Gastroesophageal sphincter (tissue), 3 donors: Measurements from ENCODE around the gene PRAC2.

Source experiments
- CTCF ChIP-seq, 4 experiments: fragments of 200-600 bp in 2 of 4; fragments of 450-650 bp in 2 of 4; sonication (generic) in 1 of 4; IDR thresholded peaks; one replicate each; pipeline ENCODE4 v1.5.1; 2017 to 2019; ENCODE audit warnings: antibody characterized with exemption in 4 of 4, mild to moderate bottlenecking in 2 of 4, moderate library complexity in 2 of 4
- EP300 ChIP-seq: sonication (generic); formaldehyde crosslinking; IDR thresholded peaks from one replicate; pipeline ENCODE4 v1.6.1; 2017; ENCODE audit warnings: antibody characterized with exemption, mild to moderate bottlenecking

GRCh38 chr17:48729335-48730239 is 6.6 kb downstream of the PRAC2 start:
- no peak for TF ChIP-seq CTCF (IDR thresholded peaks at IDR 0.05)
- no peak for TF ChIP-seq EP300
